ENCODE data around the gene JPH2.
"Not testable (repeated sequence)": the region's sequence is repeated elsewhere in the genome, so short reads cannot be mapped to it uniquely, and the experiment has no call there.

- TF ChIP-seq POLR2AphosphoS5 (IDR thresholded peaks at IDR 0.05; ENCODE audit: low read depth, low read length); POLR2A (IDR thresholded peaks at IDR 0.05; ENCODE audit: low read depth, low read length); TAF1 (IDR thresholded peaks at IDR 0.05; ENCODE audit: borderline replicate concordance, low read depth, low read length): not testable (repeated sequence)
Observed at GRCh38 chr20:44191640-44192039, 4.7 kb upstream of the JPH2 start.
